HCT116 (cell line): ENCODE measurements around the gene FAM50A. TPM values are rescaled to one million over a fixed set of nuclear protein-coding genes. Genes with fewer than 3 reads are reported as not detected.

Source experiments
- ATAC-seq: fragments of 200-7000 bp; cut with Tn5 transposase; 2 replicates; pipeline ENCODE4 v1.9.1; 2020; ENCODE audit warnings: mild to moderate bottlenecking, moderate library complexity
- BruUV-seq: library from RNA; stranded (reverse); fragments of 400-500 nt; replicated peaks from 2 replicates; lab custom pipeline; 2021; lab: Mats Ljungman, UMichigan
- CTCF ChIA-PET: fragments of 300-600 bp; sonication (Branson Sonifier 250); formaldehyde crosslinking; loops from one replicate; lab custom pipeline; 2021; ENCODE audit warnings: antibody characterized with exemption; lab: Charles Lee
- POLR2A ChIA-PET: fragments of 300-600, 350-600 bp; sonication (Branson Sonifier 250); formaldehyde crosslinking; loops from one replicate; lab custom pipeline; 2021; ENCODE audit warnings: antibody characterized with exemption; lab: Charles Lee
- RAD21 ChIA-PET, 2 experiments: fragments of 300-600 bp; sonication (Branson Sonifier 250); formaldehyde crosslinking; loops; one replicate each; lab custom pipeline; 2023; ENCODE audit warnings: low total read pairs in 2 of 2; ENCODE audit not compliant: uncharacterized antibody in 2 of 2, unreplicated experiment in 2 of 2, low non-redundant PET in 1 of 2; lab: Charles Lee
- DNase-seq: peaks from one replicate; pipeline ENCODE4 v3.0.0-alpha.2; 2010; ENCODE audit warnings: low read depth, low spot score
- H2AFZ ChIP-seq: fragments of 200-600 bp; shearing (Covaris generic), sonication (generic); 2 replicates; pipeline ENCODE4 v1.6.1; 2017; ENCODE audit warnings: low read depth, mixed run types, mixed read lengths, antibody characterized with exemption, low read length; ENCODE audit not compliant: poor library complexity, severe bottlenecking
- H3K27ac ChIP-seq: 2 replicates; pipeline ENCODE4 v1.5.1; 2012; ENCODE audit warnings: low read depth, low read length
- H3K27me3 ChIP-seq: fragments of 200-600 bp; sonication (generic); 2 replicates; pipeline ENCODE4 v1.6.1; 2016; ENCODE audit warnings: mixed run types, low read length, mixed read lengths; ENCODE audit not compliant: insufficient read depth
- H3K36me3 ChIP-seq, 2 experiments: fragments of 200-500 bp in 1 of 2; fragments of 200-600 bp in 1 of 2; sonication (Bioruptor generic) in 1 of 2; sonication (generic) in 1 of 2; 2 replicates each; pipeline versions ENCODE4 v1.5.1 to v1.6.1; 2014 to 2016; ENCODE audit warnings: low read length in 2 of 2, inconsistent platforms in 1 of 2, mixed read lengths in 1 of 2, mixed run types in 1 of 2; ENCODE audit not compliant: insufficient read depth in 2 of 2, control insufficient read depth in 1 of 2
- H3K4me1 ChIP-seq, 2 experiments: fragments of 200-600 bp in 1 of 2; sonication (generic) in 1 of 2; 2 replicates each; pipeline versions ENCODE4 v1.5.1 to v1.6.1; 2012 to 2017; ENCODE audit warnings: low read length in 2 of 2, inconsistent platforms in 1 of 2, mild to moderate bottlenecking in 1 of 2, mixed read lengths in 1 of 2, mixed run types in 1 of 2, moderate library complexity in 1 of 2; ENCODE audit not compliant: insufficient read depth in 2 of 2, control insufficient read depth in 1 of 2
- H3K4me2 ChIP-seq: fragments of 200-600 bp; sonication (generic); 2 replicates; pipeline ENCODE4 v1.6.1; 2017; ENCODE audit warnings: mixed run types, low read length, mixed read lengths
- H3K4me3 ChIP-seq, 2 experiments: fragments of 200-600 bp in 1 of 2; sonication (generic) in 1 of 2; replicated peaks in 1 of 2; 2 replicates each; pipeline ENCODE4 v1.5.1; 2011 to 2016; ENCODE audit warnings: low read length in 2 of 2, control low read depth in 1 of 2, low read depth in 1 of 2, mild to moderate bottlenecking in 1 of 2, mixed read lengths in 1 of 2, mixed run types in 1 of 2
- H3K79me2 ChIP-seq: fragments of 200-600 bp; sonication (generic); 2 replicates; pipeline ENCODE4 v1.6.1; 2017; ENCODE audit warnings: mild to moderate bottlenecking, mixed run types, low read length, moderate library complexity, mixed read lengths; ENCODE audit not compliant: insufficient read depth
- H3K9ac ChIP-seq: fragments of 200-600 bp; sonication (generic); 2 replicates; pipeline ENCODE4 v1.6.1; 2016; ENCODE audit warnings: low read length, mixed read lengths
- H3K9me2 ChIP-seq: fragments of 200-600 bp; sonication (generic), shearing (Covaris generic); 2 replicates; pipeline ENCODE4 v1.6.1; 2017; ENCODE audit warnings: mixed run types, mild to moderate bottlenecking, moderate library complexity; ENCODE audit not compliant: insufficient read depth
- H3K9me3 ChIP-seq, 2 experiments: fragments of 200-500 bp in 1 of 2; fragments of 200-600 bp in 1 of 2; sonication (Bioruptor generic) in 1 of 2; sonication (generic) in 1 of 2; 2 replicates each; pipeline ENCODE4 v1.6.1; 2014 to 2017; ENCODE audit warnings: low read length in 2 of 2, mixed read lengths in 2 of 2, inconsistent platforms in 1 of 2, low read depth in 1 of 2, mild to moderate bottlenecking in 1 of 2, mixed run types in 1 of 2, moderate library complexity in 1 of 2; ENCODE audit not compliant: control insufficient read depth in 1 of 2, insufficient read depth in 1 of 2
- H4K20me1 ChIP-seq: fragments of 200-600 bp; sonication (generic), shearing (Covaris generic); 2 replicates; pipeline ENCODE4 v1.6.1; 2017; ENCODE audit warnings: mixed run types, mild to moderate bottlenecking, moderate library complexity; ENCODE audit not compliant: insufficient read depth
- CBX3 ChIP-seq: IDR thresholded peaks from 2 replicates; pipeline ENCODE4 v1.6.1; 2012; ENCODE audit warnings: low read depth
- EGR1 ChIP-seq: IDR thresholded peaks from 2 replicates; pipeline ENCODE4 v1.6.1; 2012; ENCODE audit warnings: low read depth
- EZH2 ChIP-seq: fragments of 200-600 bp; sonication (generic); IDR thresholded peaks from 2 replicates; pipeline ENCODE4 v1.6.1; 2017; ENCODE audit warnings: antibody characterized with exemption, mixed run types
- EZH2phosphoT487 ChIP-seq: fragments of 200-600 bp; IDR thresholded peaks from 2 replicates; pipeline ENCODE4 v1.6.1; 2018; ENCODE audit warnings: antibody characterized with exemption, borderline replicate concordance
- FOSL1 ChIP-seq: IDR thresholded peaks from 2 replicates; pipeline ENCODE4 v1.6.1; 2012; ENCODE audit warnings: low read depth
- POLR2AphosphoS5 ChIP-seq: IDR thresholded peaks from 2 replicates; pipeline ENCODE4 v1.6.1; 2011; ENCODE audit warnings: mild to moderate bottlenecking, low read depth, low read length, moderate library complexity
- RAD21 ChIP-seq: IDR thresholded peaks from 2 replicates; pipeline ENCODE4 v1.6.1; 2012; ENCODE audit warnings: low read depth, mild to moderate bottlenecking
- SIN3A ChIP-seq: IDR thresholded peaks from 2 replicates; pipeline ENCODE4 v1.6.1; 2012; ENCODE audit warnings: low read depth
- SP1 ChIP-seq: IDR thresholded peaks from 2 replicates; pipeline ENCODE4 v1.6.1; 2012; ENCODE audit warnings: low read depth
- SRF ChIP-seq: IDR thresholded peaks from 2 replicates; pipeline ENCODE4 v1.6.1; 2012; ENCODE audit warnings: low read depth
- YY1 ChIP-seq: IDR thresholded peaks from 2 replicates; pipeline ENCODE4 v1.6.1; 2011; ENCODE audit warnings: low read length, low read depth, moderate library complexity, mild to moderate bottlenecking; ENCODE audit not compliant: insufficient replicate concordance; ENCODE audit errors: extremely low read depth
- intact Hi-C: fragments of 100-400 bp; cut with micrococcal nuclease; formaldehyde crosslinking; loops from 2 replicates; pipeline ENCODE4 v1.10.0; 2022
- total RNA-seq: library from RNA; stranded (reverse); gene quantifications from one replicate; pipeline ENCODE4 v1.2.1, GENCODE V29; 2021; ENCODE audit not compliant: unreplicated experiment
- TF ChIP-seq, protein P1 (sequence below): IDR thresholded peaks from 2 replicates; pipeline ENCODE4 v1.6.1; 2011; ENCODE audit warnings: mild to moderate bottlenecking, low read length, moderate library complexity; ENCODE audit not compliant: insufficient replicate concordance; ENCODE audit errors: extremely low read depth
- TF ChIP-seq, protein P2 (sequence below): IDR thresholded peaks from 2 replicates; pipeline ENCODE4 v1.6.1; 2012; ENCODE audit warnings: low read depth
- TF ChIP-seq, protein P3 (sequence below): IDR thresholded peaks from 2 replicates; pipeline ENCODE4 v1.6.1; 2012

FAM50A gene
- total RNA-seq, 1 experiment from 2014 or later = 46.5 TPM

DNA sequence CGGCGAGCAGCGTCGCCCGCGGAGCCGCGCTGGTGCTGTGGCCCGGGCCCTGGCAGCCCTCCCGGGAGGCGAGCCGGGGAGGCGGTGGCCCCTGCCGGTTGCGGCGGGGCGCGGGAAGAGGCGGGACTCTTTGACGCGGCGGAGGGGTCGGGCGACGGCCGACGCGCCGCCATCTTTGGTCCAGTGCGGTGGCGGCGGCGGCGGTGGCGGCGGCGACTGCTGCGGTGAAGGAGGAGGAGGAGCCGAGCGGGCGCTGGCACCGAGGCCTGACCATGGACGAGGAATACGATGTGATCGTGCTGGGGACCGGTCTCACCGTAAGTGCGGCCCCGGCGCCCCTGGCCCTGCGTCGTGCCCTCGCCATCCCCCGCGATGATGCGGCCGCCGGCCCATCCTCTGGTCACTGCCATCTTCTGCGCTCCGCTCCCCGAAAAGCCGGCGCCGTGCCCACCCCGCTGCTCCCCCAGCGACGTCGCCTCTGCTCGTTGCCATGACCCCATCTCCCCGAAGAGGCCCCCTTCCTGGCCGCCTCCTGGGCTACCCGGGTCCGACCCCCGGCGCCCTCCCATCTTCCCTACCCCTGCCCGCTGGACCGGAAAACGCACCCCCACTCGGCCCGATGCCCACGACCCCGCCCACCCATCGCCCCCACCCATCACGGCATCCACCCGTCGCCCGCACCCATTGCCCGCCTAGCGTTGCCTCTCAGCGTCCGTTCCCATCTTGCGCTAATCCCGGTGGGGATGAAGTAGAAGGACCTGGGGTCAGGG is 6.8 kb upstream of the FAM50A start, which contains the start of gene GDI1:
TSS of gene GDI1 (plus strand) at position 172 of the 770 bp plus-strand sequence. CDS start at position 273, 101 bp downstream.
- ATAC-seq (peak; percentile 68), DNase-seq (no peak)
- TF ChIP-seq EZH2phosphoT487 = no peak
- TF ChIP-seq, protein P1, sequence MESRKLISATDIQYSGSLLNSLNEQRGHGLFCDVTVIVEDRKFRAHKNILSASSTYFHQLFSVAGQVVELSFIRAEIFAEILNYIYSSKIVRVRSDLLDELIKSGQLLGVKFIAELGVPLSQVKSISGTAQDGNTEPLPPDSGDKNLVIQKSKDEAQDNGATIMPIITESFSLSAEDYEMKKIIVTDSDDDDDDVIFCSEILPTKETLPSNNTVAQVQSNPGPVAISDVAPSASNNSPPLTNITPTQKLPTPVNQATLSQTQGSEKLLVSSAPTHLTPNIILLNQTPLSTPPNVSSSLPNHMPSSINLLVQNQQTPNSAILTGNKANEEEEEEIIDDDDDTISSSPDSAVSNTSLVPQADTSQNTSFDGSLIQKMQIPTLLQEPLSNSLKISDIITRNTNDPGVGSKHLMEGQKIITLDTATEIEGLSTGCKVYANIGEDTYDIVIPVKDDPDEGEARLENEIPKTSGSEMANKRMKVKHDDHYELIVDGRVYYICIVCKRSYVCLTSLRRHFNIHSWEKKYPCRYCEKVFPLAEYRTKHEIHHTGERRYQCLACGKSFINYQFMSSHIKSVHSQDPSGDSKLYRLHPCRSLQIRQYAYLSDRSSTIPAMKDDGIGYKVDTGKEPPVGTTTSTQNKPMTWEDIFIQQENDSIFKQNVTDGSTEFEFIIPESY = no peak
- TF ChIP-seq CBX3 = no peak
- no peak for TF ChIP-seq SP1
- peak; percentile 88 for TF ChIP-seq YY1
- no peak for TF ChIP-seq SRF
- TF ChIP-seq SIN3A = no peak
- TF ChIP-seq, protein P2, sequence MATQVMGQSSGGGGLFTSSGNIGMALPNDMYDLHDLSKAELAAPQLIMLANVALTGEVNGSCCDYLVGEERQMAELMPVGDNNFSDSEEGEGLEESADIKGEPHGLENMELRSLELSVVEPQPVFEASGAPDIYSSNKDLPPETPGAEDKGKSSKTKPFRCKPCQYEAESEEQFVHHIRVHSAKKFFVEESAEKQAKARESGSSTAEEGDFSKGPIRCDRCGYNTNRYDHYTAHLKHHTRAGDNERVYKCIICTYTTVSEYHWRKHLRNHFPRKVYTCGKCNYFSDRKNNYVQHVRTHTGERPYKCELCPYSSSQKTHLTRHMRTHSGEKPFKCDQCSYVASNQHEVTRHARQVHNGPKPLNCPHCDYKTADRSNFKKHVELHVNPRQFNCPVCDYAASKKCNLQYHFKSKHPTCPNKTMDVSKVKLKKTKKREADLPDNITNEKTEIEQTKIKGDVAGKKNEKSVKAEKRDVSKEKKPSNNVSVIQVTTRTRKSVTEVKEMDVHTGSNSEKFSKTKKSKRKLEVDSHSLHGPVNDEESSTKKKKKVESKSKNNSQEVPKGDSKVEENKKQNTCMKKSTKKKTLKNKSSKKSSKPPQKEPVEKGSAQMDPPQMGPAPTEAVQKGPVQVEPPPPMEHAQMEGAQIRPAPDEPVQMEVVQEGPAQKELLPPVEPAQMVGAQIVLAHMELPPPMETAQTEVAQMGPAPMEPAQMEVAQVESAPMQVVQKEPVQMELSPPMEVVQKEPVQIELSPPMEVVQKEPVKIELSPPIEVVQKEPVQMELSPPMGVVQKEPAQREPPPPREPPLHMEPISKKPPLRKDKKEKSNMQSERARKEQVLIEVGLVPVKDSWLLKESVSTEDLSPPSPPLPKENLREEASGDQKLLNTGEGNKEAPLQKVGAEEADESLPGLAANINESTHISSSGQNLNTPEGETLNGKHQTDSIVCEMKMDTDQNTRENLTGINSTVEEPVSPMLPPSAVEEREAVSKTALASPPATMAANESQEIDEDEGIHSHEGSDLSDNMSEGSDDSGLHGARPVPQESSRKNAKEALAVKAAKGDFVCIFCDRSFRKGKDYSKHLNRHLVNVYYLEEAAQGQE = no peak
- no peak for TF ChIP-seq EZH2
- peak; percentile 54 for TF ChIP-seq POLR2AphosphoS5
- TF ChIP-seq RAD21 = no peak
- no peak for TF ChIP-seq FOSL1
- TF ChIP-seq, protein P3, sequence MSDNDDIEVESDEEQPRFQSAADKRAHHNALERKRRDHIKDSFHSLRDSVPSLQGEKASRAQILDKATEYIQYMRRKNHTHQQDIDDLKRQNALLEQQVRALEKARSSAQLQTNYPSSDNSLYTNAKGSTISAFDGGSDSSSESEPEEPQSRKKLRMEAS = no peak
- TF ChIP-seq EGR1 = no peak
- Histone ChIP-seq H4K20me1 (no peaks in the 10 kb centered on the region), H3K36me3 (no peaks in the 10 kb centered on the region; a peak in 1 of 4 replicates), H3K4me1 (peaks cover 3 to 15% of the 10 kb centered on the region in 2 experiments; a peak in 2 of 4 replicates), H3K27ac (peak within 1 kb of the TSS; percentile 73), H3K4me2 (peak within 1 kb of the TSS; percentile 77), H3K9ac (peak within 1 kb of the TSS; percentile 59), H3K27me3 (no peaks in the 10 kb centered on the region), H3K9me2 (no peaks in the 10 kb centered on the region), H3K9me3 (no peaks in the 10 kb centered on the region), H3K4me3 (peak within 1 kb of the TSS; percentile 63 to 67), H3K79me2 (peaks cover 29% of the 10 kb centered on the region), H2AFZ (no peak within 1 kb of the TSS)
- intact Hi-C loops = no loop called here
- CTCF ChIA-PET = no interaction called here
- no TSS peak for BruUV-seq
- RAD21 ChIA-PET = no interaction called here
- POLR2A ChIA-PET = no interaction called here
